Renal cortical epithelial cell (primary cell): ENCODE measurements around the gene SYS1. TPM values are rescaled to one million over a fixed set of nuclear protein-coding genes. Genes with fewer than 3 reads are reported as not detected.

ENCODE experiments used
- DNase-seq: peaks from one replicate; pipeline ENCODE4 v3.0.0-alpha.2; 2011; ENCODE audit warnings: low read depth
- total RNA-seq: library from RNA; depleted of rRNA; stranded (reverse); fragments of >200 nt; gene quantifications from 2 replicates; pipeline ENCODE4 v1.2.3, GENCODE V29; 2014

SYS1 gene
- total RNA-seq, 1 donor from 2014 or later: 41.0 TPM

GRCh38 chr20:45415822-45416637 lies 53.1 kb downstream of the SYS1 start, which contains the start of gene PIGT:
Gene PIGT, plus strand, starts transcription at chr20:45416141. Its CDS starts 16 bp downstream, at chr20:45416157.
- peak; percentile 73 for DNase-seq

- DNase-seq: no peak
These were observed 54.0 kb downstream of the SYS1 start for GRCh38 chr20:45416917-45417316.

Other genes with a start within 250 kb of the SYS1 start
- not detected in 2 replicates for gene WFDC5, start 248.0 kb upstream of the SYS1 start, total RNA-seq
- gene WFDC12, start 238.7 kb upstream of the SYS1 start, total RNA-seq: not detected in 2 replicates
- gene PI3, start 188.3 kb upstream of the SYS1 start, total RNA-seq: 0.55 TPM in 1 of 2 replicates, not detected in the other
- not detected in 2 replicates for gene SEMG1, start 156.1 kb upstream of the SYS1 start, total RNA-seq
- gene SEMG2, start 141.8 kb upstream of the SYS1 start, total RNA-seq: not detected in 2 replicates
- gene SLPI, start 108.6 kb upstream of the SYS1 start, total RNA-seq: 58.2 and 256 TPM in 2 replicates
- not detected in 2 replicates for gene RBPJL, start 56.3 kb upstream of the SYS1 start, total RNA-seq
- gene MATN4, start 54.9 kb upstream of the SYS1 start, total RNA-seq: not detected in 2 replicates
- 500 and 534 TPM in 2 replicates for gene SDC4, start 14.7 kb upstream of the SYS1 start, total RNA-seq
- gene TP53TG5, start 15.2 kb downstream of the SYS1 start, total RNA-seq: not detected in 2 replicates
- gene DBNDD2, start 45.1 kb downstream of the SYS1 start, total RNA-seq: 7.1 and 18.4 TPM in 2 replicates
- 16.3 and 32.9 TPM in 2 replicates for gene PIGT, start 53.0 kb downstream of the SYS1 start, total RNA-seq
- 1.6 and 25.0 TPM in 2 replicates for gene WFDC2, start 106.6 kb downstream of the SYS1 start, total RNA-seq
- not detected in 2 replicates for gene SPINT3, start 152.5 kb downstream of the SYS1 start, total RNA-seq
- not detected in 2 replicates for gene WFDC6, start 176.3 kb downstream of the SYS1 start, total RNA-seq
- gene EPPIN, start 184.2 kb downstream of the SYS1 start, total RNA-seq: not detected in 2 replicates
- not detected in 2 replicates for gene WFDC8, start 216.1 kb downstream of the SYS1 start, total RNA-seq